ENCODE results near the gene CC2D2A.

DNA sequence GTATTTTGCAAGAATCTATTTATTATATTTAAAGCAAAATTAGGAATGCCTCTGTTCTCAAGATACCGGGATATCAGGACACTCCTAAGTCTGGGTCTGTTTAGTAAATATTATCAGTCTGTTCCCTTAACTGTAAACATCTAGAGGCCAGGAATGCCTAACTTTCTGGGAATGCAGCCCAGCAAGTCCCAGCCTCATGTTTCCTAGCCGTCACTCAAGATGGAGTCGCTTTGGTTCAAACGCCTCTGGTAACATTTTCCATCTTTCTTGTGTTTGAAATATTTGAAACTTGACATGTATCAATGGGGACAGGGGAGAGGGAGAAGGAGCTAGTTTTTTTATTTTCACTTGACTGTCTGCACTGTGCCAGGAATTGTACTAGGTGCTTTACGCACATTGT, 100.1 kb downstream of the CC2D2A start:
- TF ChIP-seq POLR2A (IDR thresholded peaks at IDR 0.05): no peak
- TF ChIP-seq, protein P1, sequence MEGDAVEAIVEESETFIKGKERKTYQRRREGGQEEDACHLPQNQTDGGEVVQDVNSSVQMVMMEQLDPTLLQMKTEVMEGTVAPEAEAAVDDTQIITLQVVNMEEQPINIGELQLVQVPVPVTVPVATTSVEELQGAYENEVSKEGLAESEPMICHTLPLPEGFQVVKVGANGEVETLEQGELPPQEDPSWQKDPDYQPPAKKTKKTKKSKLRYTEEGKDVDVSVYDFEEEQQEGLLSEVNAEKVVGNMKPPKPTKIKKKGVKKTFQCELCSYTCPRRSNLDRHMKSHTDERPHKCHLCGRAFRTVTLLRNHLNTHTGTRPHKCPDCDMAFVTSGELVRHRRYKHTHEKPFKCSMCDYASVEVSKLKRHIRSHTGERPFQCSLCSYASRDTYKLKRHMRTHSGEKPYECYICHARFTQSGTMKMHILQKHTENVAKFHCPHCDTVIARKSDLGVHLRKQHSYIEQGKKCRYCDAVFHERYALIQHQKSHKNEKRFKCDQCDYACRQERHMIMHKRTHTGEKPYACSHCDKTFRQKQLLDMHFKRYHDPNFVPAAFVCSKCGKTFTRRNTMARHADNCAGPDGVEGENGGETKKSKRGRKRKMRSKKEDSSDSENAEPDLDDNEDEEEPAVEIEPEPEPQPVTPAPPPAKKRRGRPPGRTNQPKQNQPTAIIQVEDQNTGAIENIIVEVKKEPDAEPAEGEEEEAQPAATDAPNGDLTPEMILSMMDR (IDR thresholded peaks at IDR 0.05 in 8 of 11, conservative IDR thresholded peaks at IDR 0.05 in 3 of 11): no peak
- no peak for TF ChIP-seq POLR2AphosphoS5 (IDR thresholded peaks at IDR 0.05)
